Measurements from ENCODE around the gene SPDEF.

The SPDEF gene

GRCh38 chr6:34583461-34583860 lies 27.3 kb upstream of the SPDEF start:
- no peak for DNase-seq

DNA sequence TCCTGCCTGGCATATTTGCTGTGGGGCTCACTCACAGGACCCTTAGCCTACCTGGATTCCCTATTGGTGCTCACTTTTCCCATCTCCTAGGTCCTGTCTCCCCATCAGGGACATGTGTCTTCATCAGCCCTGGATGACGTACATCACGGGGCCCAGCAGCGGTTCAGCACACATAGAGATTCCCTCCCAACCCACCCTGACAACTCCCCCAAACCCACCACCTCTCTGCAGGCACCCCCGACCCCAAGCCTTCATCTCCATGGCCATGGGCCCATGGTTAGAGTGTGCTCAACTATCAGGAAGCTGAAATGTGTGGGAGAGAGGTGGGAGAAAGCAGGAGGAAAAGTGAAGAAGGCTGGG lies 25.4 kb upstream of the SPDEF start:
- no peak for DNase-seq

GRCh38 chr6:34580707-34581560 lies 24.8 kb upstream of the SPDEF start:
- no peak for DNase-seq

DNA sequence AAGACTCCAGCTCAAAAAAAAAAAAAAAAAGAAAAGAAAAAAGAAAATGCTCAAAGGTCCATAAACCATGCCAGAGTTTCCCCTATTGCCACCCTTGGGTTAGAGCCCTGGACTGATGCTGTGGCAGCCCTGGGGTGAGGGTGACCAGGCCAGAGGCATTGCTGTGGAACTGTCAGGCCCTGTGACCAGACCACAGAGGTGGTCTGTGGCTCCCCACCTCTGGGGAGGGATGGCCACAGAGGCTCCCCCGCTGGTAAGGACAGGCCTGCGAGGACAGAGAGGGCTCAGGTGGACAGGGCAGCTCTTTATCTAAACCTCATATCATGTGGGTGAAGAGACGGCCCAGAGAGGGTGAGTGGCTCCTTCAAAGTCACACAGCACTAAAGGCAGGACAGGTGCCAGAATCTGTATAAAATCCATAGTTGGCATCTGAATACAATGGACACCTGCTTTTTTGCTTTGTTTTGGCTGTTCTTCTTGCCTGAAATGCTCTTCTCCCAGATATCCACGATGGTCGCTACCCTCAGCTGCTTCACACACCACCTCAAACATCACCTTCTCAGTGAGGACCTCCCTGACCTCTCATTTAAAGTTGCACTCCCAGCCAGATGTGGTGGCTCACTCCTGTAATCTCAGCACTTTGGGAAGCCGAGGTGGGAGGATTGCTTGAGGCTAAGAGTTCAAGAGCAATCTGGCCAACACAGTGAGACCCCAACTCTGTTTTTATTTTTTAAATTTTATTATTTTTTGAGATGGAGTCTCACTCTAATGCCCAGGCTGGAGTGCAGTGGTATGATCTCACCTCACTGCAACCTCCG lies 22.5 kb upstream of the SPDEF start:
- DNase-seq: no peak

- no peak for DNase-seq
These were observed 20.3 kb upstream of the SPDEF start for GRCh38 chr6:34576286-34576955.

DNA sequence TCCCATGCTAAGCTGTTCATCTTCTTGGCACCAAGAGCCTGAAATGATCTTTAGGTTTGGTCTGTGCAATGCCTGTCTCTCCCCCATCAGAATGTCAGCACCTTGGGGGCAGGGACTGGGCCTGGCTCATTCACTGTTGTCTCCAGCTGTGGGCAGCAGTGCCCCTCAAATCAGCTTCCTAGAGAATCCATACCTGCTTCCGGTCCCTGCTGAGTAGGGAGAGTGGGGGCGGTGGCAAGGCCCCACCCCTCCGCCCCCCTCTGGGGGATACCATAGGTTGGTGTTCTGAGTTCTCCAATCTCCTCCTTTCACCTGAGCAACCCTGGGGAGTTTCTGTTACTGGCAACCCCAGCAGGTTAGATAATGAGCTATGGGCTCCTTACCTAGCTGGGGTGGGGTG lies 19.2 kb upstream of the SPDEF start:
- no peak for DNase-seq

- no peak for DNase-seq
These were observed 18.6 kb upstream of the SPDEF start for GRCh38 chr6:34574647-34575293.

GRCh38 chr6:34573567-34574183 lies 17.5 kb upstream of the SPDEF start:
- DNase-seq: no peak

- DNase-seq: no peak
These were observed 16.5 kb upstream of the SPDEF start for GRCh38 chr6:34572585-34572984.

- DNase-seq: no peak
These were observed 15.9 kb upstream of the SPDEF start for GRCh38 chr6:34572021-34572420.

DNA sequence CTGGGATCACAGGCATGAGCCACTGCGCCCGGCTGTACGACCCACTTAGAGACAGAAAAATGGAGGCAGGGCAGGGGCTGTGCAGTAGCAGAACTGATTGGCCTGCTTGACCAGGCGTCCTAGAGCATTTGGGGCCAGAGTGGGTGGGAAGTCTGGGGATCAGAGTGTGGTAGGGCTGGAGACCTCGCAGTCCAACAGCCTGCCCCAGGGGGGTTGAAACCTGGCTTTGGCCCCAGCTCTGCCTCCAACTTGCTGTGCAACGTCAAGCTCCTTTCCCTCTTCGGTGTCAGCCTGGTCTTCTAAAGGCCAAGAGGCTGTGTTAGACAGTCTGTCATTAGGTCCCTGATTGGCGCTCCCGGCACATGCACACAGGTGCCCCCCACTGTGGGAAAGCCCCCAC lies 15.3 kb upstream of the SPDEF start:
- DNase-seq: no peak

DNA sequence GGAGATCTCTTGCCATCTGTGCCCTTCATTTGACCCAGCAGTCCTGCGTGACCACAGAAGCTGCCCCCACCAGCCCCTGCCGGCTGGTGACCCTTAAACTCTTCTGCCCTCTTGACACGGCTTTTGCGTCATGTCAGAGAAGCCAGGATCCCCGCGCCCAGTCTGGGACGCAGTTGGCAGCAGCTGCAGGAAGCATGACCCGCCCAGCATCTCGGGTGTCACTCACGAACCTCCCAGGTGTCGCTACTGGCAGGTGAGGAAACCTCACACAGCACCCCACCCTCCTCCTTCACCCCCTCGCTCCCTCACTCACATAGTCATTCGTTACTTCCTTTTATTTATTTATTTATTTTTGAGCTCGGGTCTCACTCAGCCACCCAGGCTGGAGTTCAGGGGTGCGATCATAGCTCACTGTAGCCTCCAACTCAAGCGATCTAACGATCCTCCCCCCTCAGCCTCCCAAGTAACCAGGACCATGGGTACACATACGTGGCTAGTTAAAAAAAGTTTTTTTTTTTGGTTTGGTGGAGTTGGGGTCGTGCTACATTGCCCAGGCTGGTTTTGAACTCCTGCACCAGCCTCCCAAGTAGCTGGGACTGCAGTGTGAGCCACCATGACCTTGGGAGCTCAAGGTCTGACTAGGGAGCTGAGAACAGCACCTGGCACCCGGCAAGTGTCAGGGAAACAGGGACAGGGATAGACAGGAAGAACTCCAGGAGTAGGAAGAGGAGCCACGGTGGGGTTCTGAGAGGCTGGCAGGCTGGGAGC lies 14.1 kb upstream of the SPDEF start:
- DNase-seq: peak; percentile 42

GRCh38 chr6:34569361-34569973 lies 13.3 kb upstream of the SPDEF start:
- DNase-seq: no peak

- DNase-seq: no peak
These were observed 12.4 kb upstream of the SPDEF start for GRCh38 chr6:34568341-34569201.

DNA sequence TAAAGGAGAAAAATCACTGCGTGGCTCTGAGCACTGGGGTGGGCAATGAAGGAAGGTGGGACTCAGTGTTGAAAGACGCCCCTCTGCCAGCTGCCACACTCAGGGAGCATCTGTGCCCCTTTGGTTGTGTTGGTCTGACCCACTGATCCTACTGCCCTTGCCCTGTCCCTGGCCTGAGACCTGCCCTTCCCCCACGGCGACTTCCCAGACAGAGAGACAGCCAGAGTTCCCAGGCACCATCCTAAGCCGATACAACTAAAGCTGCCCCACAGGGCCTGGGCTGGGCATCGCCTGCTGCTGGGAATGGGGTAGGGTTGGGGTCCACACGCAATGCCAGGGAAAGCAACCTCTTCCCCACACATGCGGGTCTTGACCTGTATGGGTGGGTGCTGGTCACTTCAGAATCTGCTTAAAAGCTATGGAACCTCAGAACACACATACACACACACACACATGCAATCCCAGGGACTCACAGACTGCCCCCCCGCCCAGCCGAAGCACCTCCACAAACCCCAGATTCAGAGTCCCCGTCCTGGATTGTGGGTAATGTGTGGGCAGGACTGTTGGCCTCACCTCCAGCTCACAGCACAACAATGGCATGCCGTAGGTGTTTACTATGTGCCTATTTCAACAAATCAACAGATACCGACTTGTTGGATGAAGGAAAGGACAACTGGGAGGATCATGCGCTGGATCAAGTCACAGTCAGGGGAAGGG lies 10.9 kb upstream of the SPDEF start:
- no peak for DNase-seq

DNA sequence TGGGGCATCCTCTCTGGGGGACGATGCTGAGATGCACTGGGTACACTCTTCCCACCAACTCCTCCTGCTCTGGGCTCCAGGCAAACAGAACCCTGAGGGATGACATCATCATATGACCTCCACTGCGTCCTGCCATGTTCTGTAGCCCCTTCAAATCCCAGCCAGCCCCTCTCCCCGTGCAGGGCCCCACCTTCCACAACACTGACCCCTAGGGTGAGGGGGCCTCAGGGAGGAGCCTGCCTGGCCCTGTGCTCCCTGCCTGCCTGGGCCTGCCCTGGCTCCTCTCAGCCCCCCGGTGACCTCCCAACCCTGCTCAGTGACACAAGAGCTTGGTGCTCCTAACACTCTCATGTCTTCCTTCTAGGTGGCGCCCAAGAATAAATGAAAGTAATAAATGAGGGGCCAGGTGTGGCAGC lies 9.6 kb upstream of the SPDEF start:
- no peak for DNase-seq

- DNase-seq: no peak
These were observed 8.1 kb upstream of the SPDEF start for GRCh38 chr6:34564181-34564580.

DNA sequence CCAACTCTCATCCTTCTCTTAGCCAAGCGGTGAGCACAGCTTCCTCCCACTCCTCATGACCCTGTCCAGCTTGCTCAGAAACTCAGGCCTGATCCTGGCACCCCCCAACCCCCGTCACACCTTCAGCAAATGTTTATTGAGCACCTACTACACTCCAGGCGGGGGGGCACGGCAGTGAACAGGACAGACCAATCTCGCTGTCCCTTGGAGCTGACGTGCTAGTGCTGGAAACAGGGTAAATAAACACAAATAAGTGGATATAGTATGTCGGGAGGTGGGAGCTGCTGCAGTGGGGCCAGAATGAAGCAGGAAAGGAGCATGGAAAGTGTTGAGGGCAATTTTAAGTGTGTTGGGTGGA lies 7.4 kb upstream of the SPDEF start:
- no peak for DNase-seq

DNA sequence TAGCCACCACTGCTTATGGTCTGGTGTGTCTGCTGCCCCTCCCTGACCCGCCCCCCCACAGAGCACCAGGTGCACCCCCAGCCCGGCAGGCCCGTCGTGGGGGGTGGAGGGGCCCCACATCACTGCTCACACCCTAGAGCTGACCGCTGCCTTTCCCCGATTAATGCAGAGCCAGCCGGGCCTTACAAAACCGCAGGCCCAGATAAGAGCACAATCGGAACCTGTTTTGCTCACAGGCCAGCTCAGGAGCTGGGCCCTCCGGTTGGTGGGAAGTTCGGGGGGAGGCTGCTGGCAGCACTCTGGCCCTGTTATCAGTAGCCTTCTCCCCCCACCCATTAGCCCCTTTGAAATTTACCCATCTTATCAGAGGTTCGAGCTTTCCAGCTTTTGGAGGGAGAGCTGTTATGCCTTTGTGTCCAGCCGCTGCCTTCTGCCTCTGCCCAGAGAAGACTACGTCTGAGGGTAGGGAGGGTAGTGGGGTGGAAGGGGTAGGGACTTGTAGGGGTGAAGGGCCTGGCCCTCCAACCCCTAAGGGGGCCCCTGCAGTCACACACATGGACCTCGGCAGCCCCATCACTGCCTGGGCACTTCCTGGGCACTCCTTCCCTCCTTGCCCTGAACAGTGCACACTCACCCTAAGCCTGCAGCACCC lies 6.9 kb upstream of the SPDEF start:
- no peak for DNase-seq

Measured in DMS153 (cell line).